ENCODE data around the gene ARHGEF9. TPM values are rescaled to one million over a fixed set of nuclear protein-coding genes. Genes with fewer than 3 reads are reported as not detected.

The ARHGEF9 gene
- total RNA-seq, 4 donors from 2014 or later: 24.7 to 39.6 (median 30.3) TPM

DNA sequence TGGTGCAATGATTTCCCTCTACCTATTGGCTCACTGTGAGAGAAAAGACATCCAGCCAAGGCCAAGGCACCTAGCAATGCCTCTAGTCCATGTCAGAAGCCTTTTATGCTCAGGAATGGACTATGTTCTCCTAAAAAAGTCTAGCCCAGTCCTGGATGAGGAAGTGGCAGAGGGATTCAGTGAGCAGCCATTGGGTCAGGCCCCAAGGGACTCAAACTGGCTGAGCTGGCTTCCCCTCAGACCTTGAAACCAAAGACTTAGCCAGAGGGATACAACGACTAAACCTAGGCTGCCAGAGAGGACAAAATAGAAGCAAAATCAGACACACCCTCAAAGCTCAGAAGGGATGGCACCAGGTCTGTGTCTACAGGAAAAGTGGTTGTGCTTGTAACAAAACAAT lies 49.1 kb downstream of the ARHGEF9 start:
- no peak overlapping the region for H3K27ac ChIP-seq
- no peak overlapping the region for H3K4me3 ChIP-seq
- H3K4me1 ChIP-seq: no peaks in the 10 kb centered on the region
- DNase-seq: no peak
- TF ChIP-seq POLR2A (IDR thresholded peaks at IDR 0.05) (no peak), CTCF (IDR thresholded peaks at IDR 0.05) (no peak)
- no peaks in the 10 kb centered on the region for H3K9me3 ChIP-seq
- H3K36me3 ChIP-seq: no peaks in the 10 kb centered on the region
- no peaks in the 10 kb centered on the region for H3K27me3 ChIP-seq

GRCh38 chrX:63720293-63720692 lies 64.7 kb downstream of the ARHGEF9 start:
- TF ChIP-seq POLR2A (IDR thresholded peaks at IDR 0.05) (no peak), CTCF (IDR thresholded peaks at IDR 0.05) (no peak)
- no peaks in the 10 kb centered on the region for H3K9me3 ChIP-seq
- H3K36me3 ChIP-seq: no peaks in the 10 kb centered on the region
- no peaks in the 10 kb centered on the region for H3K4me1 ChIP-seq
- H3K27ac ChIP-seq: no peak overlapping the region
- no peaks in the 10 kb centered on the region for H3K27me3 ChIP-seq
- H3K4me3 ChIP-seq: no peak overlapping the region
- no peak for DNase-seq

GRCh38 chrX:63719633-63720032 lies 65.4 kb downstream of the ARHGEF9 start:
- no peaks in the 10 kb centered on the region for H3K36me3 ChIP-seq
- no peak overlapping the region for H3K4me3 ChIP-seq
- TF ChIP-seq CTCF (IDR thresholded peaks at IDR 0.05) (no peak), POLR2A (IDR thresholded peaks at IDR 0.05) (no peak)
- H3K27me3 ChIP-seq: no peaks in the 10 kb centered on the region
- no peaks in the 10 kb centered on the region for H3K4me1 ChIP-seq
- H3K9me3 ChIP-seq: no peaks in the 10 kb centered on the region
- H3K27ac ChIP-seq: no peak overlapping the region
- no peak for DNase-seq

GRCh38 chrX:63718010-63718694 lies 66.9 kb downstream of the ARHGEF9 start:
- H3K27me3 ChIP-seq: no peaks in the 10 kb centered on the region
- H3K36me3 ChIP-seq: no peaks in the 10 kb centered on the region
- no peak overlapping the region for H3K4me3 ChIP-seq
- no peaks in the 10 kb centered on the region for H3K9me3 ChIP-seq
- DNase-seq: no peak
- TF ChIP-seq CTCF (IDR thresholded peaks at IDR 0.05): no peak
- no peak for TF ChIP-seq POLR2A (IDR thresholded peaks at IDR 0.05)
- no peaks in the 10 kb centered on the region for H3K4me1 ChIP-seq
- no peak overlapping the region for H3K27ac ChIP-seq

DNA sequence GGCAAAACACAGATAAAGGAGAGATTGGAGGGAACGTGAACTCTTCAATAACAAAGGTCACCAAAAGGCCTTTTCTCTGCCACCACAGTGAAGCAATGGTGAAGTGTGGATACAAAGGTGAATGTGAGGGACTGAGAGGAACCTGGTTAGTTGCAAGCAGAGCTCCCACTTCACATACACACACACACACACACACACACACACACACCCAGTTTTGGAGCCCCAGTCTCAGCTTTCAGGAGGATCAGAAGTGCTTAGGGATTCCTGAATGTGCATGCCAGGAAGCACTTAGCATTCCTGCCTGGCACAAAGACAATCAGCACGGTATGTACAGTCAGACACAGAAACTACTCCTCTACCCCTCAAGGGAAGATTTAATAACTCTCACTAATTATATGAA lies 71.5 kb downstream of the ARHGEF9 start:
- no peaks in the 10 kb centered on the region for H3K27me3 ChIP-seq
- H3K27ac ChIP-seq: no peak overlapping the region
- no peaks in the 10 kb centered on the region for H3K4me1 ChIP-seq
- H3K9me3 ChIP-seq: no peaks in the 10 kb centered on the region
- DNase-seq: no peak
- no peak for TF ChIP-seq CTCF (IDR thresholded peaks at IDR 0.05)
- no peak for TF ChIP-seq POLR2A (IDR thresholded peaks at IDR 0.05)
- no peak overlapping the region for H3K4me3 ChIP-seq
- no peaks in the 10 kb centered on the region for H3K36me3 ChIP-seq

DNA sequence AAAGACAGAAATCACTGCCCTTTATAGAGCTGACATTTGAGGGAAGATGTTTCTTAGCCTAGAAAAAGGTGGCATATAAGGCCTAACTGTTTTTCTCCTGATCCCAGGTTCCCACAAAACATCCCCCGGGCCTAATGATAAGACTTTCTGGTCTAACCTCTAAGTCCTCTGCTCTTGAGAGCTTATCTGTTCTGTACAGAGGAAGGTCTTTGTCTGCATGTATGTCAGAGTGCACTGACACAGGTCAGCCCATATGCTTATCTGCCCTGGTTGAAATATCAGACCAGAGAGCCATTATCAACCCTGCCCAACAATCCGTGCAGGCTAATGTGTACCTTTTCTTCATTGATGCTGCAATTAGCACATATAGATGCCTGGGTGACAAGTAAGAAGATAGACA lies 76.2 kb downstream of the ARHGEF9 start:
- Histone ChIP-seq H3K4me3 (no peak overlapping the region), H3K36me3 (peaks cover 0 to 22% (median 0%) of the 10 kb centered on the region in 3 donors), H3K27me3 (no peaks in the 10 kb centered on the region), H3K4me1 (no peaks in the 10 kb centered on the region), H3K9me3 (no peaks in the 10 kb centered on the region), H3K27ac (no peak overlapping the region)
- TF ChIP-seq CTCF (IDR thresholded peaks at IDR 0.05) (no peak), POLR2A (IDR thresholded peaks at IDR 0.05) (no peak)
- no peak for DNase-seq
